GM18519 (cell line): Measurements from ENCODE around the gene EPN2.
"Not testable (repeated sequence)": the region's sequence is repeated elsewhere in the genome, so short reads cannot be mapped to it uniquely, and the experiment has no call there.

Experiments
- ATAC-seq: cut with Tn5 transposase; IDR thresholded peaks from one replicate; pipeline ENCODE4 v1.9.1; 2021; ENCODE audit warnings: mild to moderate bottlenecking, moderate library complexity; ENCODE audit not compliant: unreplicated experiment, low FRiP score

EPN2 gene

GRCh38 chr17:19237139-19237388, at the start of gene EPN2:
TSS of gene EPN2 (plus strand) at chr17:19237366. CDS start at chr17:19283120, 45,754 bp downstream.
- not testable (repeated sequence) for ATAC-seq

- ATAC-seq: not testable (repeated sequence)
These were observed 49.0 kb upstream of the EPN2 start for GRCh38 chr17:19187883-19188869.

- ATAC-seq: not testable (repeated sequence)
These were observed 48.1 kb upstream of the EPN2 start for GRCh38 chr17:19188870-19189708.

GRCh38 chr17:19189781-19190405, 47.3 kb upstream of the EPN2 start:
- not testable (repeated sequence) for ATAC-seq

- ATAC-seq: peak; percentile 71
These were observed 40.6 kb upstream of the EPN2 start for GRCh38 chr17:19196382-19197204.

GRCh38 chr17:19202448-19202847, 34.7 kb upstream of the EPN2 start:
- ATAC-seq: not testable (repeated sequence)

- not testable (repeated sequence) for ATAC-seq
These were observed 33.7 kb upstream of the EPN2 start for GRCh38 chr17:19203429-19203828.

- not testable (repeated sequence) for ATAC-seq
These were observed 21.9 kb upstream of the EPN2 start for GRCh38 chr17:19215074-19215860.

- ATAC-seq: not testable (repeated sequence)
These were observed 20.8 kb upstream of the EPN2 start for GRCh38 chr17:19216148-19216926.

GRCh38 chr17:19218914-19219313, 18.3 kb upstream of the EPN2 start:
- not testable (repeated sequence) for ATAC-seq

- not testable (repeated sequence) for ATAC-seq
These were observed 17.8 kb upstream of the EPN2 start for GRCh38 chr17:19219384-19219783.

GRCh38 chr17:19220195-19220594, 17.0 kb upstream of the EPN2 start:
- ATAC-seq: not testable (repeated sequence)

- not testable (repeated sequence) for ATAC-seq
These were observed 10.3 kb upstream of the EPN2 start for GRCh38 chr17:19226610-19227588.

GRCh38 chr17:19234676-19235075, 2.5 kb upstream of the EPN2 start:
- not testable (repeated sequence) for ATAC-seq

- ATAC-seq: not testable (repeated sequence)
These were observed 621 bp upstream of the EPN2 start for GRCh38 chr17:19236351-19237138.

- ATAC-seq: no peak
These were observed 412 bp downstream of the EPN2 start for GRCh38 chr17:19237389-19238166.
